ENCODE results near the gene WIPF2.

GRCh38 chr17:40286473-40286872, 67.4 kb downstream of the WIPF2 start:
- TF ChIP-seq CHD2 (IDR thresholded peaks at IDR 0.05; ENCODE audit: low read length) (no peak), JUND (IDR thresholded peaks at IDR 0.05; ENCODE audit: low read length) (no peak), SIN3A (conservative IDR thresholded peaks at IDR 0.05 in 1 of 2, IDR thresholded peaks at IDR 0.05 in 1 of 2; ENCODE audit: low read depth in 1 of 2, low read length in 2 of 2) (no peak), RBBP5 (IDR thresholded peaks at IDR 0.05; ENCODE audit: borderline replicate concordance, low read depth, low read length) (no peak), ZNF274 (IDR thresholded peaks at IDR 0.05; ENCODE audit: borderline replicate concordance, extremely low read depth, low read length) (no peak), CTCF (IDR thresholded peaks at IDR 0.05; ENCODE audit: control extremely low read depth in 1 of 3, insufficient read depth in 1 of 3, low read depth in 1 of 3, low read length in 3 of 3) (no peak), POLR2A (IDR thresholded peaks at IDR 0.05; ENCODE audit: control extremely low read depth in 1 of 2, low read depth in 2 of 2, low read length in 2 of 2) (no peak), SIX5 (IDR thresholded peaks at IDR 0.05; ENCODE audit: low read depth, low read length) (no peak), HDAC2 (IDR thresholded peaks at IDR 0.05; ENCODE audit: borderline replicate concordance in 1 of 2, low read depth in 2 of 2, low read length in 2 of 2) (no peak)
- TF ChIP-seq, protein P1, sequence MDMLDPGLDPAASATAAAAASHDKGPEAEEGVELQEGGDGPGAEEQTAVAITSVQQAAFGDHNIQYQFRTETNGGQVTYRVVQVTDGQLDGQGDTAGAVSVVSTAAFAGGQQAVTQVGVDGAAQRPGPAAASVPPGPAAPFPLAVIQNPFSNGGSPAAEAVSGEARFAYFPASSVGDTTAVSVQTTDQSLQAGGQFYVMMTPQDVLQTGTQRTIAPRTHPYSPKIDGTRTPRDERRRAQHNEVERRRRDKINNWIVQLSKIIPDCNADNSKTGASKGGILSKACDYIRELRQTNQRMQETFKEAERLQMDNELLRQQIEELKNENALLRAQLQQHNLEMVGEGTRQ (IDR thresholded peaks at IDR 0.05; ENCODE audit: low read length), result no peak
